ENCODE data around the gene TTC33. TPM values are rescaled to one million over a fixed set of nuclear protein-coding genes. Genes with fewer than 3 reads are reported as not detected.

The TTC33 gene
- total and polyA plus RNA-seq, 2 of the 13 experiments (the other 11 are each of a cell fraction or from before 2014, with no cell fraction given): 4.5 to 20.0 TPM

DNA sequence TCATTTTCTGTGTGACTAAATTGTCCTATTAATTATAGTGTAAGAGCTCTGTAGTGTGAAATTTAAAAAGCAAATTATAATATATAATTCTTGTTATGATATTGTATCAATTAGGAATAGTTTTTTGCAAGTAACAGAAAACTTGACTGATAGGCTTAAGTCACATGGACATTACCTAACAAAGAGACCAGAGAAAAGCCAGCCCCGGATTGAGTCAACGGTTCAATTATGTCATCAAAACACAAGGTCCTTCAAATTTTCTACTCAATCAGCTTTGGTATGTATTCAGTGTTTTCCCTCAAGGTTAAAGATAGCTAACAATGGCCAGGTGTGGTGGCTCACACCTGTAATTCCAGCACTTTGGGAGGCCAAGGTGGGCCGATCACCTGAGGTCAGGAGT lies 202.8 kb downstream of the TTC33 start:
- in situ Hi-C loops (cut with HindIII; ENCODE audit: extremely low pct_ligation_motif_present, low pct_unique_long_range_greater_than_20kb) (no loop called here), intact Hi-C loops (cut with micrococcal nuclease; ENCODE audit: unreplicated experiment) (no loop called here)
- FAIRE-seq: no peak
- H3K4me3 ChIP-seq (replicated peaks in 1 of 3; ENCODE audit: insufficient read depth in 1 of 3, low read depth in 2 of 3, low read length in 3 of 3): no peak overlapping the region
- no peaks in the 10 kb centered on the region for H3K9me3 ChIP-seq (ENCODE audit: low read length)
- BruUV-seq (replicated peaks): no TSS peak
- CTCF ChIA-PET (ENCODE audit: low intra/inter-chr PET ratio, low total read pairs): no interaction called here
- H3K27ac ChIP-seq (ENCODE audit: extremely low read length, insufficient read depth, low read length): no peak overlapping the region
- no peaks in the 10 kb centered on the region for H3K36me3 ChIP-seq (replicated peaks in 1 of 2; ENCODE audit: control insufficient read depth in 1 of 2, insufficient read depth in 2 of 2, low read length in 2 of 2)
- no peak for DNase-seq (ENCODE audit: low spot score)
- no peaks in the 10 kb centered on the region for H3K79me2 ChIP-seq (ENCODE audit: insufficient read depth, low read length)
- peaks cover 30% of the 10 kb centered on the region for H3K4me1 ChIP-seq (ENCODE audit: insufficient read depth, low read length)
- ATAC-seq: no peak
- POLR2A ChIA-PET: no interaction called here
- H3K9ac ChIP-seq (ENCODE audit: insufficient read depth, low read depth, low read length): no peak overlapping the region
- H3K4me2 ChIP-seq (ENCODE audit: low read depth, low read length): no peak overlapping the region
- H2AFZ ChIP-seq (ENCODE audit: low read length): no peak overlapping the region
- no peaks in the 10 kb centered on the region for H3K27me3 ChIP-seq (ENCODE audit: control insufficient read depth in 1 of 2, insufficient read depth in 2 of 2, low read length in 2 of 2)
- no peaks in the 10 kb centered on the region for H4K20me1 ChIP-seq (ENCODE audit: insufficient read depth, low read length)
- 52% methylated on average over 2 of the region's 3 CpGs for WGBS (ENCODE audit: low lambda C conversion rate)
- TF ChIP-seq ZSCAN25 (CRISPR knock-in tag; IDR thresholded peaks at IDR 0.05): no peak
- TF ChIP-seq ETV6 (CRISPR knock-in tag; conservative IDR thresholded peaks at IDR 0.05): no peak
- TF ChIP-seq, protein P1, sequence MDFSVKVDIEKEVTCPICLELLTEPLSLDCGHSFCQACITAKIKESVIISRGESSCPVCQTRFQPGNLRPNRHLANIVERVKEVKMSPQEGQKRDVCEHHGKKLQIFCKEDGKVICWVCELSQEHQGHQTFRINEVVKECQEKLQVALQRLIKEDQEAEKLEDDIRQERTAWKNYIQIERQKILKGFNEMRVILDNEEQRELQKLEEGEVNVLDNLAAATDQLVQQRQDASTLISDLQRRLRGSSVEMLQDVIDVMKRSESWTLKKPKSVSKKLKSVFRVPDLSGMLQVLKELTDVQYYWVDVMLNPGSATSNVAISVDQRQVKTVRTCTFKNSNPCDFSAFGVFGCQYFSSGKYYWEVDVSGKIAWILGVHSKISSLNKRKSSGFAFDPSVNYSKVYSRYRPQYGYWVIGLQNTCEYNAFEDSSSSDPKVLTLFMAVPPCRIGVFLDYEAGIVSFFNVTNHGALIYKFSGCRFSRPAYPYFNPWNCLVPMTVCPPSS (IDR thresholded peaks at IDR 0.05): no peak
- no peak for TF ChIP-seq NRL (CRISPR knock-in tag; IDR thresholded peaks at IDR 0.05; ENCODE audit: borderline replicate concordance)
- no peak for TF ChIP-seq TAF1 (CRISPR knock-in tag; IDR thresholded peaks at IDR 0.05)
- TF ChIP-seq, protein P2, sequence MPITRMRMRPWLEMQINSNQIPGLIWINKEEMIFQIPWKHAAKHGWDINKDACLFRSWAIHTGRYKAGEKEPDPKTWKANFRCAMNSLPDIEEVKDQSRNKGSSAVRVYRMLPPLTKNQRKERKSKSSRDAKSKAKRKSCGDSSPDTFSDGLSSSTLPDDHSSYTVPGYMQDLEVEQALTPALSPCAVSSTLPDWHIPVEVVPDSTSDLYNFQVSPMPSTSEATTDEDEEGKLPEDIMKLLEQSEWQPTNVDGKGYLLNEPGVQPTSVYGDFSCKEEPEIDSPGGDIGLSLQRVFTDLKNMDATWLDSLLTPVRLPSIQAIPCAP (CRISPR knock-in tag; IDR thresholded peaks at IDR 0.05; ENCODE audit: low read depth): no peak
- TF ChIP-seq, protein P3, sequence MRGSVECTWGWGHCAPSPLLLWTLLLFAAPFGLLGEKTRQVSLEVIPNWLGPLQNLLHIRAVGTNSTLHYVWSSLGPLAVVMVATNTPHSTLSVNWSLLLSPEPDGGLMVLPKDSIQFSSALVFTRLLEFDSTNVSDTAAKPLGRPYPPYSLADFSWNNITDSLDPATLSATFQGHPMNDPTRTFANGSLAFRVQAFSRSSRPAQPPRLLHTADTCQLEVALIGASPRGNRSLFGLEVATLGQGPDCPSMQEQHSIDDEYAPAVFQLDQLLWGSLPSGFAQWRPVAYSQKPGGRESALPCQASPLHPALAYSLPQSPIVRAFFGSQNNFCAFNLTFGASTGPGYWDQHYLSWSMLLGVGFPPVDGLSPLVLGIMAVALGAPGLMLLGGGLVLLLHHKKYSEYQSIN (CRISPR knock-in tag; IDR thresholded peaks at IDR 0.05; ENCODE audit: borderline replicate concordance): no peak
- no peak for TF ChIP-seq CREB1 (IDR thresholded peaks at IDR 0.05)
- no peak for TF ChIP-seq CREB1 (CRISPR knock-in tag; IDR thresholded peaks at IDR 0.05)
- TF ChIP-seq ZSCAN9 (CRISPR knock-in tag; IDR thresholded peaks at IDR 0.05; ENCODE audit: borderline replicate concordance): no peak
- no peak for TF ChIP-seq SOX13 (IDR thresholded peaks at IDR 0.05)
- TF ChIP-seq SOX13 (CRISPR knock-in tag; conservative IDR thresholded peaks at IDR 0.05 in 1 of 2, IDR thresholded peaks at IDR 0.05 in 1 of 2): no peak
- TF ChIP-seq KDM3A (CRISPR knock-in tag; IDR thresholded peaks at IDR 0.05; ENCODE audit: low read depth): no peak
- TF ChIP-seq, protein P4, sequence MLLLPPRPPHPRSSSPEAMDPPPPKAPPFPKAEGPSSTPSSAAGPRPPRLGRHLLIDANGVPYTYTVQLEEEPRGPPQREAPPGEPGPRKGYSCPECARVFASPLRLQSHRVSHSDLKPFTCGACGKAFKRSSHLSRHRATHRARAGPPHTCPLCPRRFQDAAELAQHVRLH (CRISPR knock-in tag; IDR thresholded peaks at IDR 0.05; ENCODE audit: borderline replicate concordance, low read depth): no peak
- TF ChIP-seq, protein P5, sequence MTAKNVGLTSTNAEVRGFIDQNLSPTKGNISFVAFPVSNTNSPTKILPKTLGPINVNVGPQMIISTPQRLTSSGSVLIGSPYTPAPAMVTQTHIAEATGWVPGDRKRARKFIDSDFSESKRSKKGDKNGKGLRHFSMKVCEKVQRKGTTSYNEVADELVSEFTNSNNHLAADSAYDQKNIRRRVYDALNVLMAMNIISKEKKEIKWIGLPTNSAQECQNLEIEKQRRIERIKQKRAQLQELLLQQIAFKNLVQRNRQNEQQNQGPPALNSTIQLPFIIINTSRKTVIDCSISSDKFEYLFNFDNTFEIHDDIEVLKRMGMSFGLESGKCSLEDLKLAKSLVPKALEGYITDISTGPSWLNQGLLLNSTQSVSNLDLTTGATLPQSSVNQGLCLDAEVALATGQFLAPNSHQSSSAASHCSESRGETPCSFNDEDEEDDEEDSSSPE (CRISPR knock-in tag; IDR thresholded peaks at IDR 0.05): no peak
- TF ChIP-seq ZIK1 (CRISPR knock-in tag; IDR thresholded peaks at IDR 0.05; ENCODE audit: borderline replicate concordance, low read depth): no peak
